Measurements from ENCODE around the gene ROR1.

The ROR1 gene

DNA sequence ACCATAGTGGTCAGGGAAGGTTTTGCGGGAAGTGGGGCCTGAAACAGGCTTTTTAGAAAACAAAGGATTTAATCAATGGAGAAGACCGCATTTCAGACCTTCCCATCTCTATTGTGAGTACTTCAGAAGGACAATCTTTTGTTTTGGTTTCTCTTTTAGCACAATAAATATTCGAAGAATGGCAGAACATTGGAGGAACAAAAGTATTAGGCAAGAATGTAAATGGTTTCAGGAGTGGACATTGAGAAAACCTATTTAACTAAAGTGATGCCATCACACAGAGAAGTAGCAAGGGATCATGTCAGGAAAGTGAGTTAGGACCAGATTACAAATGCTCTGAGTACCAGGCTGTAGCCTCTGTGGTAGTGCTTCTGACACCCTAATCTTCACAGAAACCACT, 402.8 kb downstream of the ROR1 start:
- CTCF ChIA-PET, result no interaction called here
- DNase-seq (ENCODE audit: extremely low spot score), result no peak
- TF ChIP-seq, protein P1, sequence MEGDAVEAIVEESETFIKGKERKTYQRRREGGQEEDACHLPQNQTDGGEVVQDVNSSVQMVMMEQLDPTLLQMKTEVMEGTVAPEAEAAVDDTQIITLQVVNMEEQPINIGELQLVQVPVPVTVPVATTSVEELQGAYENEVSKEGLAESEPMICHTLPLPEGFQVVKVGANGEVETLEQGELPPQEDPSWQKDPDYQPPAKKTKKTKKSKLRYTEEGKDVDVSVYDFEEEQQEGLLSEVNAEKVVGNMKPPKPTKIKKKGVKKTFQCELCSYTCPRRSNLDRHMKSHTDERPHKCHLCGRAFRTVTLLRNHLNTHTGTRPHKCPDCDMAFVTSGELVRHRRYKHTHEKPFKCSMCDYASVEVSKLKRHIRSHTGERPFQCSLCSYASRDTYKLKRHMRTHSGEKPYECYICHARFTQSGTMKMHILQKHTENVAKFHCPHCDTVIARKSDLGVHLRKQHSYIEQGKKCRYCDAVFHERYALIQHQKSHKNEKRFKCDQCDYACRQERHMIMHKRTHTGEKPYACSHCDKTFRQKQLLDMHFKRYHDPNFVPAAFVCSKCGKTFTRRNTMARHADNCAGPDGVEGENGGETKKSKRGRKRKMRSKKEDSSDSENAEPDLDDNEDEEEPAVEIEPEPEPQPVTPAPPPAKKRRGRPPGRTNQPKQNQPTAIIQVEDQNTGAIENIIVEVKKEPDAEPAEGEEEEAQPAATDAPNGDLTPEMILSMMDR (IDR thresholded peaks at IDR 0.05; ENCODE audit: control extremely low read depth, extremely low read depth, low read depth, missing control alignments), result no peak
- POLR2A ChIA-PET, result no interaction called here

- TF ChIP-seq, protein P1 (IDR thresholded peaks at IDR 0.05; ENCODE audit: control extremely low read depth, extremely low read depth, low read depth, missing control alignments), result no peak
- ChIA-PET POLR2A (no interaction called here), CTCF (no interaction called here)
- DNase-seq (ENCODE audit: extremely low spot score), result no peak
Observed at GRCh38 chr1:64179588-64179987, 405.8 kb downstream of the ROR1 start.

- ChIA-PET CTCF (interaction anchor here (1.2 to 1.9 kb wide), 2 partner anchors 11 to 16 kb away, joined by 3 to 5 read pairs; no protein-coding TSS in a partner anchor), POLR2A (no interaction called here)
- no peak for DNase-seq (ENCODE audit: extremely low spot score)
- TF ChIP-seq, protein P1 (IDR thresholded peaks at IDR 0.05; ENCODE audit: control extremely low read depth, extremely low read depth, low read depth, missing control alignments), result no peak
Observed at GRCh38 chr1:64182207-64182606, 408.4 kb downstream of the ROR1 start.

DNA sequence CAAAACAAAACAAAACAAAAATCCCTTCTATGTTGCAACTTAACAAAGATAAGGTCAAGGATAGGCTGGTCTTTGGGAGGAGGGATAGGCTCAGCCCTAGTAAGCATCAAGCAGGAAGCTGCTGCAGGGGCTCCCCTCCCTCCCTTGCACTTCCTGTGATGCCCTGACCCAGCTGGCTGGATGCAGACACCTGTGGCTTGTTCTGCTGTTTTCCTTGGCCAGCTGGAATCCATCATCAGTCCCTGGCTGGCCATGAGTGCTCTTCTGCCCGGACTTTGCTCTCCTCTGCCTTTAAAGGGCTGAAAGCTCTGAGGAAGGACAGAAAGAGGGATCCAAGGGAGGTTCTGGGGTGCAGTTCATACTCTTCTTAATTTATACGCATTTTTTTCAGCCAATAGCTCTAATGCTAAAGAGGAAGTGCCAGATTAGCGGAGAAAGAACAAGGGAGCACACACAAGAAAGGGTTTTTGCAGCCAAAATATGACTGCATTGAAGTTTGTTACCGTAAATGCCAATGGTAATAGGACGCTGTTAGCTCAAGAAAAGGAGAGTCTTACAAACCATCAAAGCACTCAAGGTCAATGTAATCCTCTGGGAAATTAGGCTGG, 409.7 kb downstream of the ROR1 start:
- ChIA-PET POLR2A (no interaction called here), CTCF (interaction anchor here (1.2 to 3.1 kb wide), 3 partner anchors 10 to 46 kb away, joined by 3 to 16 read pairs (median 5); no protein-coding TSS in a partner anchor)
- TF ChIP-seq, protein P1 (IDR thresholded peaks at IDR 0.05; ENCODE audit: control extremely low read depth, extremely low read depth, low read depth, missing control alignments), result no peak
- no peak for DNase-seq (ENCODE audit: extremely low spot score)

- ChIA-PET POLR2A (no interaction called here), CTCF (interaction anchor here (0.8 to 3.1 kb wide), 3 partner anchors 11 to 493 kb away, joined by 3 to 16 read pairs (median 3); no protein-coding TSS in a partner anchor)
- TF ChIP-seq, protein P1 (IDR thresholded peaks at IDR 0.05; ENCODE audit: control extremely low read depth, extremely low read depth, low read depth, missing control alignments), result no peak
- DNase-seq (ENCODE audit: extremely low spot score), result no peak
Observed at GRCh38 chr1:64184003-64184440, 410.2 kb downstream of the ROR1 start.

- no peak for DNase-seq (ENCODE audit: extremely low spot score)
- CTCF ChIA-PET, result interaction anchor here (1.2 kb wide), 1 partner anchor 14 kb away, joined by 3 read pairs; no protein-coding TSS in a partner anchor
- POLR2A ChIA-PET, result no interaction called here
- TF ChIP-seq, protein P1 (IDR thresholded peaks at IDR 0.05; ENCODE audit: control extremely low read depth, extremely low read depth, low read depth, missing control alignments), result no peak
Observed at GRCh38 chr1:64186138-64186897, 412.5 kb downstream of the ROR1 start.

Data from GM10248 (cell line).